ENCODE results near the gene OMA1. TPM values are rescaled to one million over a fixed set of nuclear protein-coding genes. Genes with fewer than 3 reads are reported as not detected.
"Not testable (repeated sequence)": the region's sequence is repeated elsewhere in the genome, so short reads cannot be mapped to it uniquely, and the experiment has no call there.

Gene OMA1
- total and polyA plus RNA-seq, 8 donors: 8.9 to 28.5 (median 14.7) TPM

- H3K36me3 ChIP-seq: peaks cover 0 to 3% (median 0%) of the 10 kb centered on the region in 3 donors
- DNase-seq (no peak), ATAC-seq (no peak), FAIRE-seq (no peak)
- no peaks in the 10 kb centered on the region for H3K4me1 ChIP-seq
- H3K4me3 ChIP-seq: no peak overlapping the region
- H3K27ac ChIP-seq: no peak overlapping the region
- intact Hi-C loops (cut with DNase I): no loop called here
- H3K27me3 ChIP-seq: no peaks in the 10 kb centered on the region
- no peak for TF ChIP-seq CTCF (IDR thresholded peaks at IDR 0.05)
- H3K9me3 ChIP-seq: no peaks in the 10 kb centered on the region
Observed at GRCh38 chr1:58502519-58502918, 44.0 kb downstream of the OMA1 start.

GRCh38 chr1:58500043-58500442 lies 46.5 kb downstream of the OMA1 start:
- intact Hi-C loops (cut with DNase I): no loop called here
- H3K27me3 ChIP-seq: no peaks in the 10 kb centered on the region
- no peaks in the 10 kb centered on the region for H3K4me1 ChIP-seq
- no peak overlapping the region for H3K27ac ChIP-seq
- 59 to 65% methylated on average over 1 of the region's 1 CpG for WGBS, 2 donors
- H3K9me3 ChIP-seq: no peaks in the 10 kb centered on the region
- H3K36me3 ChIP-seq: peaks cover 0 to 3% (median 0%) of the 10 kb centered on the region in 3 donors
- DNase-seq (no peak), FAIRE-seq (no peak), ATAC-seq (no peak)
- H3K4me3 ChIP-seq: no peak overlapping the region
- no peak for TF ChIP-seq CTCF (IDR thresholded peaks at IDR 0.05)

GRCh38 chr1:58497499-58497898 lies 49.0 kb downstream of the OMA1 start:
- ATAC-seq: no peak
- no peak for FAIRE-seq
- Histone ChIP-seq H3K4me3 (no peak overlapping the region), H3K27me3 (no peaks in the 10 kb centered on the region), H3K27ac (no peak overlapping the region), H3K9me3 (no peaks in the 10 kb centered on the region), H3K36me3 (peaks cover 0 to 3% (median 0%) of the 10 kb centered on the region in 3 donors), H3K4me1 (no peaks in the 10 kb centered on the region)
- DNase-seq: no peak
- no peak for TF ChIP-seq CTCF (IDR thresholded peaks at IDR 0.05)
- WGBS, 2 donors: 85 to 87% methylated on average over 4 of the region's 4 CpGs
- intact Hi-C loops (cut with DNase I): no loop called here

GRCh38 chr1:58496042-58496441 lies 50.5 kb downstream of the OMA1 start:
- WGBS, 2 donors: 84 to 89% methylated on average over 3 of the region's 3 CpGs
- Histone ChIP-seq H3K27me3 (no peaks in the 10 kb centered on the region), H3K9me3 (no peaks in the 10 kb centered on the region), H3K36me3 (no peaks in the 10 kb centered on the region), H3K4me3 (no peak overlapping the region), H3K4me1 (no peaks in the 10 kb centered on the region), H3K27ac (no peak overlapping the region)
- TF ChIP-seq CTCF (IDR thresholded peaks at IDR 0.05): no peak
- FAIRE-seq (no peak), DNase-seq (no peak), ATAC-seq (no peak)
- intact Hi-C loops (cut with DNase I): no loop called here

GRCh38 chr1:58488914-58489313 lies 57.6 kb downstream of the OMA1 start:
- WGBS, 2 donors: 98 to 99% methylated on average over 18 of the region's 18 CpGs
- DNase-seq; FAIRE-seq; ATAC-seq; H3K4me1 ChIP-seq; H3K27me3 ChIP-seq; H3K4me3 ChIP-seq; H3K9me3 ChIP-seq; H3K27ac ChIP-seq; intact Hi-C loops (cut with DNase I); H3K36me3 ChIP-seq: not testable (repeated sequence)

- DNase-seq: no peak
- no peaks in the 10 kb centered on the region for H3K27me3 ChIP-seq
- no peak for FAIRE-seq
- H3K36me3 ChIP-seq: no peaks in the 10 kb centered on the region
- intact Hi-C loops (cut with DNase I): no loop called here
- no peaks in the 10 kb centered on the region for H3K4me1 ChIP-seq
- TF ChIP-seq CTCF (IDR thresholded peaks at IDR 0.05): no peak
- WGBS, 2 donors: 94 to 96% methylated on average over 5 of the region's 5 CpGs
- H3K9me3 ChIP-seq: no peaks in the 10 kb centered on the region
- no peak for ATAC-seq
- no peak overlapping the region for H3K4me3 ChIP-seq
- H3K27ac ChIP-seq: no peak overlapping the region
Observed at GRCh38 chr1:58487002-58487401, 59.5 kb downstream of the OMA1 start.
